HG02798 (cell line): ENCODE data around the gene SYT6.

ENCODE experiments used
- ATAC-seq: cut with Tn5 transposase; IDR thresholded peaks from one replicate; pipeline ENCODE4 v1.9.1; 2021; ENCODE audit warnings: mild to moderate bottlenecking; ENCODE audit not compliant: unreplicated experiment, poor library complexity

SYT6 gene

GRCh38 chr1:114153261-114154145 is at the start of gene SYT6:
Gene SYT6 (minus strand): TSS chr1:114153869. CDS start chr1:114153772, 97 bp downstream.
- no peak for ATAC-seq

- no peak for ATAC-seq
Measured at GRCh38 chr1:114201486-114201885, 47.8 kb upstream of the SYT6 start.

GRCh38 chr1:114199017-114199594 is 45.4 kb upstream of the SYT6 start:
- ATAC-seq = no peak

- no peak for ATAC-seq
Measured at GRCh38 chr1:114196992-114197907, 43.6 kb upstream of the SYT6 start.

- ATAC-seq = no peak
Measured at GRCh38 chr1:114195819-114196218, 42.1 kb upstream of the SYT6 start.

- no peak for ATAC-seq
Measured at GRCh38 chr1:114192328-114192727, 38.7 kb upstream of the SYT6 start.

- ATAC-seq = no peak
Measured at GRCh38 chr1:114189398-114189797, 35.7 kb upstream of the SYT6 start.

GRCh38 chr1:114181356-114181755 is 27.7 kb upstream of the SYT6 start:
- ATAC-seq = no peak

- no peak for ATAC-seq
Measured at GRCh38 chr1:114180742-114181141, 27.1 kb upstream of the SYT6 start.

- ATAC-seq = no peak
Measured at GRCh38 chr1:114178936-114179335, 25.3 kb upstream of the SYT6 start.

GRCh38 chr1:114177282-114177681 is 23.6 kb upstream of the SYT6 start:
- ATAC-seq = no peak

- ATAC-seq = no peak
Measured at GRCh38 chr1:114176366-114176765, 22.7 kb upstream of the SYT6 start.

- ATAC-seq = no peak
Measured at GRCh38 chr1:114173680-114174079, 20.0 kb upstream of the SYT6 start.

- ATAC-seq = no peak
Measured at GRCh38 chr1:114169509-114169908, 15.8 kb upstream of the SYT6 start.

- no peak for ATAC-seq
Measured at GRCh38 chr1:114167226-114167625, 13.6 kb upstream of the SYT6 start.

- ATAC-seq = peak; percentile 52
Measured at GRCh38 chr1:114164840-114165543, 11.3 kb upstream of the SYT6 start.

- no peak for ATAC-seq
Measured at GRCh38 chr1:114159941-114160340, 6.3 kb upstream of the SYT6 start.

GRCh38 chr1:114157275-114157660 is 3.6 kb upstream of the SYT6 start:
- no peak for ATAC-seq

- ATAC-seq = no peak
Measured at GRCh38 chr1:114156538-114157274, 3.0 kb upstream of the SYT6 start.

GRCh38 chr1:114155706-114156105 is 2.0 kb upstream of the SYT6 start:
- ATAC-seq = no peak
